ENCODE measurements around the gene MBD3L5.
A peak's percentile ranks its signal among the peaks of the same experiment; 100 is the strongest.

- TF ChIP-seq POLR2A (IDR thresholded peaks at IDR 0.05), result no peak
- TF ChIP-seq CTCF (IDR thresholded peaks at IDR 0.05), result peak in 1 of 6 experiments; percentile 84
Observed at GRCh38 chr19:7004313-7004931, 26.0 kb upstream of the MBD3L5 start.
